ENCODE measurements around the gene TRIM37.
"Not testable (repeated sequence)": the region's sequence is repeated elsewhere in the genome, so short reads cannot be mapped to it uniquely, and the experiment has no call there.

Gene TRIM37

GRCh38 chr17:59111539-59111938 lies 4.9 kb upstream of the TRIM37 start:
- no peak for DNase-seq (ENCODE audit: low spot score)

GRCh38 chr17:59110973-59111372 lies 4.3 kb upstream of the TRIM37 start:
- DNase-seq (ENCODE audit: low spot score), result no peak

- no peak for DNase-seq (ENCODE audit: low spot score)
Measured at GRCh38 chr17:59108400-59109102, 1.9 kb upstream of the TRIM37 start.

GRCh38 chr17:59107306-59107670 lies 608 bp upstream of the TRIM37 start:
- no peak for DNase-seq (ENCODE audit: low spot score)

GRCh38 chr17:59105852-59106462 lies 723 bp downstream of the TRIM37 start:
- DNase-seq (ENCODE audit: low spot score), result peak; percentile 77

GRCh38 chr17:59101178-59101577 lies 5.5 kb downstream of the TRIM37 start:
- DNase-seq (ENCODE audit: low spot score), result no peak

- no peak for DNase-seq (ENCODE audit: low spot score)
Measured at GRCh38 chr17:59097876-59098275, 8.8 kb downstream of the TRIM37 start.

- DNase-seq (ENCODE audit: low spot score), result no peak
Measured at GRCh38 chr17:59094861-59095530, 11.7 kb downstream of the TRIM37 start.

GRCh38 chr17:59093702-59094231 lies 12.9 kb downstream of the TRIM37 start:
- DNase-seq (ENCODE audit: low spot score), result no peak

GRCh38 chr17:59093145-59093701 lies 13.5 kb downstream of the TRIM37 start:
- no peak for DNase-seq (ENCODE audit: low spot score)

GRCh38 chr17:59090593-59090992 lies 16.1 kb downstream of the TRIM37 start:
- not testable (repeated sequence) for DNase-seq (ENCODE audit: low spot score)

GRCh38 chr17:59084154-59084553 lies 22.5 kb downstream of the TRIM37 start:
- DNase-seq (ENCODE audit: low spot score), result no peak

- no peak for DNase-seq (ENCODE audit: low spot score)
Measured at GRCh38 chr17:59074494-59074893, 32.2 kb downstream of the TRIM37 start.

GRCh38 chr17:59073972-59074371 lies 32.7 kb downstream of the TRIM37 start:
- DNase-seq (ENCODE audit: low spot score), result no peak

- no peak for DNase-seq (ENCODE audit: low spot score)
Measured at GRCh38 chr17:59069856-59070255, 36.8 kb downstream of the TRIM37 start.

GRCh38 chr17:59067756-59068155 lies 38.9 kb downstream of the TRIM37 start:
- no peak for DNase-seq (ENCODE audit: low spot score)

GRCh38 chr17:59067340-59067739 lies 39.3 kb downstream of the TRIM37 start:
- DNase-seq (ENCODE audit: low spot score), result no peak

GRCh38 chr17:59062509-59062908 lies 44.2 kb downstream of the TRIM37 start:
- DNase-seq (ENCODE audit: low spot score), result no peak

GRCh38 chr17:59056857-59057256 lies 49.8 kb downstream of the TRIM37 start:
- DNase-seq (ENCODE audit: low spot score), result no peak

GRCh38 chr17:59049798-59050197 lies 56.9 kb downstream of the TRIM37 start:
- no peak for DNase-seq (ENCODE audit: low spot score)

GRCh38 chr17:59047616-59048015 lies 59.1 kb downstream of the TRIM37 start:
- DNase-seq (ENCODE audit: low spot score), result no peak

- DNase-seq (ENCODE audit: low spot score), result no peak
Measured at GRCh38 chr17:59046192-59046591, 60.5 kb downstream of the TRIM37 start.

- no peak for DNase-seq (ENCODE audit: low spot score)
Measured at GRCh38 chr17:59038734-59039133, 67.9 kb downstream of the TRIM37 start.

Data from cerebellar cortex (tissue), 1 donor.